Measurements from ENCODE around the gene NPTXR. TPM values are rescaled to one million over a fixed set of nuclear protein-coding genes. Genes with fewer than 3 reads are reported as not detected.
A peak's percentile ranks its signal among the peaks of the same experiment; 100 is the strongest.
"Not testable (repeated sequence)": the region's sequence is repeated elsewhere in the genome, so short reads cannot be mapped to it uniquely, and the experiment has no call there.

The NPTXR gene
- total RNA-seq, 6 experiments from 2014 or later = 1.4 to 5.4 (median 1.6) TPM

DNA sequence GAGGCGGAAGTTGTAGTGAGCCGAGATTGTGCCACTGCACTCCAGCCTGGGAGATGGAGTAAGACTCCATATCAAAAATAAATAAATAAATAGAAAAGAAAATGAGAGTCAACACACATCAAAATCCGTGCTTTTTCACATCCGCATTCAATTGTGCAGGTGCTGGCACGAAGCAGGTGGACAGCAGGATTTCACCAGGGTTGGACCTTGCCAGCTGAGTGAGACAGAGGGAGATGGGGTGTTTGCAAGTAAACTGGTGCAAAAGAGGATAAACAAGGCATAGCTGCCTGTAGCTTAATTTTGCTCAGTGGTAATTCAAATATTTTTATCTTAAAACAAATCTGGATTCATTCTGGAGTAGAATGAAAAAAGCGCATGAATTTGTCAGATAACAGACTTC lies 26.6 kb downstream of the NPTXR start:
- Mint-ChIP-seq H3K4me3 (no peak overlapping the region), H3K27ac (no peak overlapping the region), H3K4me1 (ENCODE audit: low read depth) (no peaks in the 10 kb centered on the region), H3K36me3 (ENCODE audit: low read depth) (no peaks in the 10 kb centered on the region), H3K9me3 (no peaks in the 10 kb centered on the region), H3K27me3 (ENCODE audit: insufficient read depth) (peaks cover 64% of the 10 kb centered on the region)
- TF ChIP-seq, protein P1, sequence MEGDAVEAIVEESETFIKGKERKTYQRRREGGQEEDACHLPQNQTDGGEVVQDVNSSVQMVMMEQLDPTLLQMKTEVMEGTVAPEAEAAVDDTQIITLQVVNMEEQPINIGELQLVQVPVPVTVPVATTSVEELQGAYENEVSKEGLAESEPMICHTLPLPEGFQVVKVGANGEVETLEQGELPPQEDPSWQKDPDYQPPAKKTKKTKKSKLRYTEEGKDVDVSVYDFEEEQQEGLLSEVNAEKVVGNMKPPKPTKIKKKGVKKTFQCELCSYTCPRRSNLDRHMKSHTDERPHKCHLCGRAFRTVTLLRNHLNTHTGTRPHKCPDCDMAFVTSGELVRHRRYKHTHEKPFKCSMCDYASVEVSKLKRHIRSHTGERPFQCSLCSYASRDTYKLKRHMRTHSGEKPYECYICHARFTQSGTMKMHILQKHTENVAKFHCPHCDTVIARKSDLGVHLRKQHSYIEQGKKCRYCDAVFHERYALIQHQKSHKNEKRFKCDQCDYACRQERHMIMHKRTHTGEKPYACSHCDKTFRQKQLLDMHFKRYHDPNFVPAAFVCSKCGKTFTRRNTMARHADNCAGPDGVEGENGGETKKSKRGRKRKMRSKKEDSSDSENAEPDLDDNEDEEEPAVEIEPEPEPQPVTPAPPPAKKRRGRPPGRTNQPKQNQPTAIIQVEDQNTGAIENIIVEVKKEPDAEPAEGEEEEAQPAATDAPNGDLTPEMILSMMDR (IDR thresholded peaks at IDR 0.05) = no peak
- DNase-seq = no peak

DNA sequence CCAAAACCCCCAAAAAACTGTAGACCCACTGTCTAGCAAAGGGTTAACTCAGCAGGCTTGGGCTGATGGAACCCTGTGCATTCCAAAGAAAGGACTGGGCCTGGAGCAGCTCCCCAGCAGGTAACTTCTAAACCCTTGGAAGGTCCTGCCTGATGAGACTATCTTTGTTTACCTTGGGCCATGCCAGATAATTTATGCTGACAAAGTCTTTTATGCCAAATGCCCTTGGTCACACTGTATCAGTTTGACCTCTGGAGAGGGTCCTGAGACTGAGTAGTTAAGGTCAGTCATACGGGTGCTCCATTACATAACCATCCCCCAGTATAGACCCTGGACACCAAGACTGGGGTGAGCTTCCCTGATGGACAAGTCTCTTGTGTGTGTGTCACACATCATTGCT lies 28.0 kb downstream of the NPTXR start:
- no peak overlapping the region for H3K4me3 Mint-ChIP-seq
- no peak overlapping the region for H3K27ac Mint-ChIP-seq
- peaks cover 58% of the 10 kb centered on the region for H3K27me3 Mint-ChIP-seq (ENCODE audit: insufficient read depth)
- DNase-seq = no peak
- TF ChIP-seq, protein P1 (IDR thresholded peaks at IDR 0.05) = no peak
- H3K4me1 Mint-ChIP-seq (ENCODE audit: low read depth) = no peaks in the 10 kb centered on the region
- no peaks in the 10 kb centered on the region for H3K9me3 Mint-ChIP-seq
- no peaks in the 10 kb centered on the region for H3K36me3 Mint-ChIP-seq (ENCODE audit: low read depth)

DNA sequence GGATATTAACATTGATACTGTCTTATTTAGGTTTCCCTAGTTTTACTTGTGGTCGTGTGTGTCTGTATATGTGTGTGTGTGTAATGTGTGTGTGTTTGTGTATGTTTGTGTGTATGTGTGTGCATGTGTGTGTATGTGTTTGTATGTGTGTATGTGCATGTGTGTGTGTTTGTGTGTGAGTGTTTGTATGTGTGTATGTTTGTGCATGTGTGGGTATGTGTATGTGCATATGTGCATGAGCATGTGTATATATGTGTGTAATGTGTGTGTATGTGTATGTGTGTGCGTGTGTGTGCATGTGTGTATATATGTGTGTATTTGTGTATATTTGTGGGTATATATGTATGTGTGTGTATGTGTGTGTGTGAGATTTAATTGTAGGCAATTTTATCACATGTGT lies 32.6 kb downstream of the NPTXR start:
- Mint-ChIP-seq H3K4me1 (ENCODE audit: low read depth) (no peaks in the 10 kb centered on the region), H3K27ac (no peak overlapping the region), H3K4me3 (no peak overlapping the region), H3K9me3 (peaks cover 6% of the 10 kb centered on the region; the same call in 1 of the 2 replicates), H3K36me3 (ENCODE audit: low read depth) (peaks cover 4% of the 10 kb centered on the region), H3K27me3 (ENCODE audit: insufficient read depth) (peaks cover 29% of the 10 kb centered on the region)
- TF ChIP-seq, protein P1 (IDR thresholded peaks at IDR 0.05) = no peak
- no peak for DNase-seq

DNA sequence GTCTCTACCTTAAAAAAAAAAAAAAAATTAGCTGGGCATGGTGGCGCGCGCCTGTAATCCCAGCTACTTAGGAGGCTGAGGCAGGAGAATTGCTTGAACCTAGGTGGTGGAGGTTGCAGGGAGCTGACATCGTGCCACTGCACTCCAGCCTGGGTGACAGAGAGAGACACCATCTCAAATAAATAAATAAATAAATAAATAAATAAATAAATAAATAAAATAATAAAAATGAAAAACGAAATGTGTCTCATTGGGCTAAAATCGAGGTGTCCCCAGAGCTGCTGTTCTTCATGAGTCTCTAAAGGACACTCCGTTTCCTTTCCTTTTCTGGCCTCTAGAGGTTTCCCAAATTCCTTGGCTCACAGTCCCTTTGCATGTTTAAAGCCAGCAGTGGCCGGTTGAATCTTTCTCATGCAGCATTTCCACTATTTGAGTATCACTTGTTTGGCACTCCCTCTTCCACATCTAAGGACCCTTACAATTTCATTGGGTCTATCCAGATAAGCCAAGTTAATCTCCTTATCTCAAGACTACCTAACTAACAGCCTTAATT lies 38.7 kb downstream of the NPTXR start:
- H3K36me3 Mint-ChIP-seq (ENCODE audit: low read depth); H3K9me3 Mint-ChIP-seq; H3K4me3 Mint-ChIP-seq; H3K27me3 Mint-ChIP-seq (ENCODE audit: insufficient read depth); DNase-seq; H3K27ac Mint-ChIP-seq: not testable (repeated sequence)
- H3K4me1 Mint-ChIP-seq (ENCODE audit: low read depth) = peaks cover 21% of the 10 kb centered on the region

DNA sequence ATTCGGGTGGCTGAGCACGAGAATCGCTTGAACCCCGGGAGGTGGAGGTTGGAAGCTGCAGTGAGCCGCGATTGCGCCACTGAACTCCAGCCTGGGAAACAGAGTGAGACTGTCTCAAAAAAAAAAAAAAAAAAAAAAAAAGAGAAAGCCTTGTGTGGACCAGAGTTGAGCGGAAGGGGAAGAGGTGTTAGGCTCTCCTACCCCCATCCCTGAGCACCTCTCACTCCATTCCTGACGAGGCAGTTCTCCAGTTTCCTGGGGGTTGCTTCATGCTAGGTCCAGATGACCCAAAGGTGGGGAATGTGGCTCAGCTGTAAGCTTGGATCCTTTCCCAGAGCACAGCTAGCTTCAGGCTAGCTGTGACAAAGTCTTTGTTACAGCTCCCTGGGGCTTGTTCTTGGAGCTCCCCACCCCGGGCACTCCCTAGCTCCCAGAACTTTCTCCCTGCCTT lies 41.1 kb downstream of the NPTXR start:
- DNase-seq = peak; percentile 98
- peak overlapping the region; percentile 52 for H3K4me3 Mint-ChIP-seq
- H3K4me1 Mint-ChIP-seq (ENCODE audit: low read depth) = peaks cover 25% of the 10 kb centered on the region
- no peaks in the 10 kb centered on the region; the same call in 1 of the 2 replicates for H3K36me3 Mint-ChIP-seq (ENCODE audit: low read depth)
- peak overlapping the region; percentile 85 for H3K27ac Mint-ChIP-seq
- H3K27me3 Mint-ChIP-seq (ENCODE audit: insufficient read depth) = peaks cover 6% of the 10 kb centered on the region
- H3K9me3 Mint-ChIP-seq = no peaks in the 10 kb centered on the region
- TF ChIP-seq, protein P1 (IDR thresholded peaks at IDR 0.05) = no peak

DNA sequence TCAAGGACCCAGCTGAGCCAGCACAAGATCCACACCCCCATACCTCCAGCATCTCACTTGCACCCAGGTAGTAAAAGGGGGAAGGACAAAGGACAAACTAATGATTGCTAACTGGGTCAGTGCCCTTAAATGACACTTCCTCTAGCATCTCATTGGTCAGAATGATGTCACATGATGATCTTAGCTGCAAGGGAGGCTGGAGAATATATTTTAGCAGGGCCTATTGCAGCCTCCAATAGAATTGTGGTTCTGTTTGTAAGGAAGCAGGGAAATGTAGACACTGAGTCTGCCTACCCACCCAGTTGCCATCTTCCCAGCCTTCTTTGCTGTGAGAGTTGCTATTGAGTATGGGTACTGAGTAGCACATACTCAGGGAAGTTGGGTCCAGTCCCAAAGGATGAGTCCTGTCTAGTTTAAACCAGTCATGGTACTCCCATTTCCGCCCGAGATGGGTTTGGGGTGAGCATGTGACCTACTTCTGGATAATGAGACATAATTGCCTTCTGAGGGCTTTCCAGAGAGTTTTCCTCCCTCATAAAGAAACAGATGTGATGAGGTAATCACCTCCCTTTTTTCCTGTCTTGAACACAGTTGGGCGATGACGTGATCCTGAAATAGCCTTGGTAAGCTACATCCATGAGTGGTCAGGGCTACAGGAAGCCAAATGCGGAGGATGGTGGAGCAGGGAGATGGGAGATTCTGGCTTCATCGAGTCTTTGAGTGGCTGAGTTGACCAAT lies 44.4 kb downstream of the NPTXR start:
- TF ChIP-seq, protein P1 (IDR thresholded peaks at IDR 0.05) = no peak
- H3K27me3 Mint-ChIP-seq (ENCODE audit: insufficient read depth) = peaks cover 6% of the 10 kb centered on the region
- no peaks in the 10 kb centered on the region for H3K9me3 Mint-ChIP-seq
- no peak overlapping the region for H3K4me3 Mint-ChIP-seq
- H3K4me1 Mint-ChIP-seq (ENCODE audit: low read depth) = peaks cover 45% of the 10 kb centered on the region
- no peak overlapping the region for H3K27ac Mint-ChIP-seq
- H3K36me3 Mint-ChIP-seq (ENCODE audit: low read depth) = no peaks in the 10 kb centered on the region; the same call in 1 of the 2 replicates
- DNase-seq = peak; percentile 5
